HCT116 (cell line): ENCODE results near the gene ABCA5. TPM values are rescaled to one million over a fixed set of nuclear protein-coding genes. Genes with fewer than 3 reads are reported as not detected.

ENCODE experiments used
- ATAC-seq: fragments of 200-7000 bp; cut with Tn5 transposase; 2 replicates; pipeline ENCODE4 v1.9.1; 2020; ENCODE audit warnings: mild to moderate bottlenecking, moderate library complexity
- BruUV-seq: library from RNA; stranded (reverse); fragments of 400-500 nt; replicated peaks from 2 replicates; lab custom pipeline; 2021; lab: Mats Ljungman, UMichigan
- CTCF ChIA-PET: fragments of 300-600 bp; sonication (Branson Sonifier 250); formaldehyde crosslinking; loops from one replicate; lab custom pipeline; 2021; ENCODE audit warnings: antibody characterized with exemption; lab: Charles Lee
- POLR2A ChIA-PET: fragments of 300-600, 350-600 bp; sonication (Branson Sonifier 250); formaldehyde crosslinking; loops from one replicate; lab custom pipeline; 2021; ENCODE audit warnings: antibody characterized with exemption; lab: Charles Lee
- RAD21 ChIA-PET, 2 experiments: fragments of 300-600 bp; sonication (Branson Sonifier 250); formaldehyde crosslinking; loops; one replicate each; lab custom pipeline; 2023; ENCODE audit warnings: low total read pairs in 2 of 2; ENCODE audit not compliant: uncharacterized antibody in 2 of 2, unreplicated experiment in 2 of 2, low non-redundant PET in 1 of 2; lab: Charles Lee
- DNase-seq: peaks from one replicate; pipeline ENCODE4 v3.0.0-alpha.2; 2010; ENCODE audit warnings: low read depth, low spot score
- H2AFZ ChIP-seq: fragments of 200-600 bp; shearing (Covaris generic), sonication (generic); 2 replicates; pipeline ENCODE4 v1.6.1; 2017; ENCODE audit warnings: low read depth, mixed run types, mixed read lengths, antibody characterized with exemption, low read length; ENCODE audit not compliant: poor library complexity, severe bottlenecking
- H3K27ac ChIP-seq: 2 replicates; pipeline ENCODE4 v1.5.1; 2012; ENCODE audit warnings: low read depth, low read length
- H3K27me3 ChIP-seq: fragments of 200-600 bp; sonication (generic); 2 replicates; pipeline ENCODE4 v1.6.1; 2016; ENCODE audit warnings: mixed run types, low read length, mixed read lengths; ENCODE audit not compliant: insufficient read depth
- H3K36me3 ChIP-seq, 2 experiments: fragments of 200-500 bp in 1 of 2; fragments of 200-600 bp in 1 of 2; sonication (Bioruptor generic) in 1 of 2; sonication (generic) in 1 of 2; 2 replicates each; pipeline versions ENCODE4 v1.5.1 to v1.6.1; 2014 to 2016; ENCODE audit warnings: low read length in 2 of 2, inconsistent platforms in 1 of 2, mixed read lengths in 1 of 2, mixed run types in 1 of 2; ENCODE audit not compliant: insufficient read depth in 2 of 2, control insufficient read depth in 1 of 2
- H3K4me1 ChIP-seq, 2 experiments: fragments of 200-600 bp in 1 of 2; sonication (generic) in 1 of 2; 2 replicates each; pipeline versions ENCODE4 v1.5.1 to v1.6.1; 2012 to 2017; ENCODE audit warnings: low read length in 2 of 2, inconsistent platforms in 1 of 2, mild to moderate bottlenecking in 1 of 2, mixed read lengths in 1 of 2, mixed run types in 1 of 2, moderate library complexity in 1 of 2; ENCODE audit not compliant: insufficient read depth in 2 of 2, control insufficient read depth in 1 of 2
- H3K4me2 ChIP-seq: fragments of 200-600 bp; sonication (generic); 2 replicates; pipeline ENCODE4 v1.6.1; 2017; ENCODE audit warnings: mixed run types, low read length, mixed read lengths
- H3K4me3 ChIP-seq, 2 experiments: fragments of 200-600 bp in 1 of 2; sonication (generic) in 1 of 2; replicated peaks in 1 of 2; 2 replicates each; pipeline ENCODE4 v1.5.1; 2011 to 2016; ENCODE audit warnings: low read length in 2 of 2, control low read depth in 1 of 2, low read depth in 1 of 2, mild to moderate bottlenecking in 1 of 2, mixed read lengths in 1 of 2, mixed run types in 1 of 2
- H3K79me2 ChIP-seq: fragments of 200-600 bp; sonication (generic); 2 replicates; pipeline ENCODE4 v1.6.1; 2017; ENCODE audit warnings: mild to moderate bottlenecking, mixed run types, low read length, moderate library complexity, mixed read lengths; ENCODE audit not compliant: insufficient read depth
- H3K9ac ChIP-seq: fragments of 200-600 bp; sonication (generic); 2 replicates; pipeline ENCODE4 v1.6.1; 2016; ENCODE audit warnings: low read length, mixed read lengths
- H3K9me2 ChIP-seq: fragments of 200-600 bp; sonication (generic), shearing (Covaris generic); 2 replicates; pipeline ENCODE4 v1.6.1; 2017; ENCODE audit warnings: mixed run types, mild to moderate bottlenecking, moderate library complexity; ENCODE audit not compliant: insufficient read depth
- H3K9me3 ChIP-seq, 2 experiments: fragments of 200-500 bp in 1 of 2; fragments of 200-600 bp in 1 of 2; sonication (Bioruptor generic) in 1 of 2; sonication (generic) in 1 of 2; 2 replicates each; pipeline ENCODE4 v1.6.1; 2014 to 2017; ENCODE audit warnings: low read length in 2 of 2, mixed read lengths in 2 of 2, inconsistent platforms in 1 of 2, low read depth in 1 of 2, mild to moderate bottlenecking in 1 of 2, mixed run types in 1 of 2, moderate library complexity in 1 of 2; ENCODE audit not compliant: control insufficient read depth in 1 of 2, insufficient read depth in 1 of 2
- H4K20me1 ChIP-seq: fragments of 200-600 bp; sonication (generic), shearing (Covaris generic); 2 replicates; pipeline ENCODE4 v1.6.1; 2017; ENCODE audit warnings: mixed run types, mild to moderate bottlenecking, moderate library complexity; ENCODE audit not compliant: insufficient read depth
- ATF3 ChIP-seq: IDR thresholded peaks from 2 replicates; pipeline ENCODE4 v1.6.1; 2012
- CBX3 ChIP-seq: IDR thresholded peaks from 2 replicates; pipeline ENCODE4 v1.6.1; 2012; ENCODE audit warnings: low read depth
- CEBPB ChIP-seq: IDR thresholded peaks from 2 replicates; pipeline ENCODE4 v1.6.1; 2012; ENCODE audit warnings: low read depth
- JUND ChIP-seq: IDR thresholded peaks from 2 replicates; pipeline ENCODE4 v1.6.1; 2012
- POLR2A ChIP-seq: IDR thresholded peaks from 2 replicates; pipeline ENCODE4 v1.7.0; 2011; ENCODE audit warnings: borderline replicate concordance; ENCODE audit not compliant: insufficient read depth, insufficient read length; ENCODE audit errors: extremely low read depth
- REST ChIP-seq: IDR thresholded peaks from 2 replicates; pipeline ENCODE4 v1.6.1; 2012; ENCODE audit warnings: low read depth
- SRF ChIP-seq: IDR thresholded peaks from 2 replicates; pipeline ENCODE4 v1.6.1; 2012; ENCODE audit warnings: low read depth
- TCF7L2 ChIP-seq: IDR thresholded peaks from 2 replicates; pipeline ENCODE4 v1.7.0; 2011; ENCODE audit warnings: borderline replicate concordance, inconsistent platforms; ENCODE audit not compliant: insufficient read depth, insufficient read length; ENCODE audit errors: extremely low read depth
- YY1 ChIP-seq: IDR thresholded peaks from 2 replicates; pipeline ENCODE4 v1.6.1; 2011; ENCODE audit warnings: low read length, low read depth, moderate library complexity, mild to moderate bottlenecking; ENCODE audit not compliant: insufficient replicate concordance; ENCODE audit errors: extremely low read depth
- intact Hi-C: fragments of 100-400 bp; cut with micrococcal nuclease; formaldehyde crosslinking; loops from 2 replicates; pipeline ENCODE4 v1.10.0; 2022
- total RNA-seq: library from RNA; stranded (reverse); gene quantifications from one replicate; pipeline ENCODE4 v1.2.1, GENCODE V29; 2021; ENCODE audit not compliant: unreplicated experiment

ABCA5 gene
- total RNA-seq, 1 experiment from 2014 or later: 6.8 TPM

- no peak for TF ChIP-seq POLR2A
- TF ChIP-seq TCF7L2: no peak
- no peak for TF ChIP-seq CEBPB
- TF ChIP-seq YY1: no peak
- no peak for TF ChIP-seq ATF3
These were observed 40.4 kb upstream of the ABCA5 start (continued) for GRCh38 chr17:69367298-69367697.

DNA sequence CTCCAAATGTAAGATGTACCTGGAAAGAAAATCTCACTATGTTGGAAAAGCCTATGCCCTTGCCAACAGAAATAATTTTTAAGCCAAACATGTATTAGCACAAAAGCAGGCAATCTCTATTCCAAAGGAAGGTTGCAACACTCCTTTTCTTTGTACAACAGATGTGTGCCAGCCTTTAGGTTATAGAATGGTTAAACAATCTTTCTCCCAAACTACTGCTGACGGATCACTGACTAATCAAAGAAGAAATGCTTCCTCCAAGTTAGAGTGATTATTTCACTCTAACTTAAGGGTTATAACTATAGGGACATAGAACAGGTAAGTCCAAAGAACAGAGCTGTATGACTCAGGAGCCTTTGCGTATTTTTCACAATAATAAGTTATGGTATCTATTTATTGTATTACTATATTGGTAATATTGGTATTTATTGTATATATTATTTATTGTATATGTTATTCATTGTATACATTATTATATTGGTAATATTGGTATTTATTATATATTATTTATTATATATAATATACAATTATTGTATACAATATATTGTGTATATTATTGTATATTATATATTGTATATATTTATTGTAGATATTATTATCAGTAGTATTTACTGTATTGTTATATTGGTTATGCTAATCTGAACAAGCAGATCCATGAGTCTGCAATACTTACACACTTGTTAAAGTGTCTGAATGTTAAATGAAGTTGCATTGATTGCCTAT, 36.7 kb upstream of the ABCA5 start:
- no peaks in the 10 kb centered on the region for H3K9me3 ChIP-seq
- ChIA-PET POLR2A (no interaction called here), RAD21 (no interaction called here), CTCF (no interaction called here)
- H3K9me2 ChIP-seq: no peaks in the 10 kb centered on the region
- H2AFZ ChIP-seq: no peak overlapping the region
- no TSS peak for BruUV-seq
- no peak for DNase-seq
- no peaks in the 10 kb centered on the region for H3K79me2 ChIP-seq
- no peak for ATAC-seq
- no peaks in the 10 kb centered on the region for H4K20me1 ChIP-seq
- H3K9ac ChIP-seq: no peak overlapping the region
- intact Hi-C loops: no loop called here
- no peaks in the 10 kb centered on the region for H3K4me1 ChIP-seq
- H3K4me2 ChIP-seq: no peak overlapping the region
- TF ChIP-seq JUND (no peak), CBX3 (no peak), REST (no peak), SRF (no peak)
- H3K27ac ChIP-seq: no peak overlapping the region
- H3K36me3 ChIP-seq: no peaks in the 10 kb centered on the region
- no peaks in the 10 kb centered on the region for H3K27me3 ChIP-seq
- no peak overlapping the region for H3K4me3 ChIP-seq
